Measurements from ENCODE around the gene EHF.
"Not testable (repeated sequence)": the region's sequence is repeated elsewhere in the genome, so short reads cannot be mapped to it uniquely, and the experiment has no call there.

EHF gene

DNA sequence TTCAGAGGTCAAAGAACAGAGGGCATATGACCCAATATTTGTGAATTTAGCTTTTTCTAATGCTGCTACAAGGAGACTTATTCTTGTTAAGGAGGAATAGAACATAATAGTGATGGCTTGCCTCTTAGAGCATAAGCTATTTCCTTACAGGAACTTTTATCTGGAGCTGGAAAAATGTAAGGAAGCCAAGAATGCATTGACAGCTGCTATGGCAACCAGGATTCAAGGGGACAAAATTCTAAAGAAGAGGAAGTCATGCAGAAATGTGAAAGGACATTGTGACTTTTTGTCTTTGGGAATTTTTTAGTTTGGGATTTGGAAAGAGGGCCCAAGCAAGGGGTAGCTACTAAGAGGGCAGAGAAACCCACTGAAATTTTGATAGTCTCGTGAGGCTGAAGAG lies 51.1 kb downstream of the EHF start:
- no peak for DNase-seq

GRCh38 chr11:34674038-34674437 lies 53.1 kb downstream of the EHF start:
- DNase-seq, result no peak

DNA sequence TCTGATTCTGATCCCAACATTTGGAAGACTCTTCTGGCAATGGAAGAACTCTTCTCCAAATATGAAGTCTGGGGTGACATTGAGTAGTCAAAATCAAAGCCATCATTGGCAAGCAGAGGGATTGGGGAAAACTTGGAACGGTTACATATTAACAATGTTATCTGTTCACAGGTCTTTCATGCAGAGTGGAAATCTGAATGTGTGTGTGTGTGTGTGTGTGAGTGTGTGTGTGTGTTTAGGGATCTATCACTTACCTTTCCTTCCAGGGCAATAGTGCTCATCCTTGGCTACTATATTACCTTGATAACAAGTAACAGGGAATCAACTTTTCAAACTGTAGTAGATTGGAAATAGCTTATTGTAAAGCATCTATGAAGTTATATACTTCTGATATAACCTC lies 55.3 kb downstream of the EHF start:
- no peak for DNase-seq

- no peak for DNase-seq
These were observed 58.8 kb downstream of the EHF start for GRCh38 chr11:34679681-34680080.

DNA sequence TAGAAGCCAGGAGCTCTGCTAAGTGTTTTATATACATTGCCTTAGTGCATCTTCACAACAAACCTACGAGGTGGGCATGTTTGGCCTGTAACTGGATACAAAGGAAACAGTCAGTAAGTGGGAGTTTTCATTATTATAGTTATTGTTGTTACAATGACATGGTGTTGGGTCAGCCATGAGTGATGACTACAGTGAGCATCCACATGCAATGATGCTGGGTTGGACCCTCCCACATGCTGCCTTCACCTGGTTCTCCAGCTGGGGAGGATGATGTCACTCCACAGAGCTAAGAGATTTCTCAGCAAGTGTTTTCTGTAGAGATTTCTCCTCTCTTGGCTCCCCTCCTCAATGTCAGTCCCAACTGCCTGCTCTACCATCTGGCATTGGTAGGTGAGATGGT lies 59.3 kb downstream of the EHF start:
- no peak for DNase-seq

GRCh38 chr11:34680918-34681586 lies 60.2 kb downstream of the EHF start:
- DNase-seq, result no peak

DNA sequence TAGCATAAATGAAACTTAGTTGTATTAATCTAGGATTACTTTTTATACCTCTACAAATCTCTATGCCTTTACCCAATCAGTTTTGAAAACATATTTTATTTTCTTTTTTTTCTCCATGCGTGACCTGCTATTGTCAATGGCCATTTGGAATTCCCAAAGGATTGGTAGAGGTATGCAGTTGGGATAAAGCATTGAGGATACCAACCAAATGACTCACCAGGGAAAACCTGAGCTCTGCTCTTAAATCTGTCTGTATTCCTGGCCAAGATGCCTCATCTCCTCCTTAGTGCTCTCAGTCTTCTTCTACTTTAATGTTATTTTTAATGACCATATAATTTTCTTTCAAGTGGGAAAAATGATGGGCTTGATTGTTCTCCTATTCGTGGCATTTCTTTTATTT lies 61.9 kb downstream of the EHF start:
- no peak for DNase-seq

DNA sequence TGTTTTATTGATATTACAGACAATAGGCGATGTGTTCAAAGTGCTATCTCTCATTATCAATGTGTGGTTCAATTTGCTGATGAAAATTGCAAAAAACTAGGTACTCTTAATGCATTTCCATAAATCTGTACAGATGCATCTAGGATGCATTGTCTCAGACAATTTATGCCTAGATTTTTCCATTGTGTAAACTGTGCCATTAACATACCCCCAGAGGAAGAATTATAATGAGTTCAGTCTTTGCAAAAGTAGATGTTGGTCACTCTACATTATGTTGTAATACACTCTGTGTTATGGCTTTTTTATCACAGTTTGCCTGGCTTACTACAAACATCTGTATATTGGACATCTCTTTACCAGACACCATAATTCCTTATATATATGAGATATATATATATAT lies 62.5 kb downstream of the EHF start:
- DNase-seq, result no peak

GRCh38 chr11:34685864-34686263 lies 65.0 kb downstream of the EHF start:
- no peak for DNase-seq

GRCh38 chr11:34692299-34692698 lies 71.4 kb downstream of the EHF start:
- DNase-seq, result not testable (repeated sequence)

DNA sequence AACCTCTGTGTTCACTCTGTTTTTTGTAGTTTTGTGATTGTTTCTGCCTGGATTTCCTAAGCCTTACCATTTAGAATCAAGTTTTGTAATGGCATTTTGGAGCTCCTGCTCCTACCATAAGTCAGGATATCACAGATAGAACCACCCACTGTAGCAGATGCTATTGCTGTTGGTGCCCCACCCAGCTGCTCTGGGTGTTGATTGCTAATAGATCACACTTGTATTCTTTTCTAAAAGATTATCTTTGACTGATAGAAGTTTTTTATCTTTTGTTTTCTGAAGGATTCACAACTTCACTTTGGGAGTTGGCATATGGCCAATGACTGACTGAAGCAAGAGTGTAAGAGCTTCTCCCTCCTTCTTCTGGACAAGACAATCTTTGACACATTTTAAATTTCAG lies 76.0 kb downstream of the EHF start:
- no peak for DNase-seq

DNA sequence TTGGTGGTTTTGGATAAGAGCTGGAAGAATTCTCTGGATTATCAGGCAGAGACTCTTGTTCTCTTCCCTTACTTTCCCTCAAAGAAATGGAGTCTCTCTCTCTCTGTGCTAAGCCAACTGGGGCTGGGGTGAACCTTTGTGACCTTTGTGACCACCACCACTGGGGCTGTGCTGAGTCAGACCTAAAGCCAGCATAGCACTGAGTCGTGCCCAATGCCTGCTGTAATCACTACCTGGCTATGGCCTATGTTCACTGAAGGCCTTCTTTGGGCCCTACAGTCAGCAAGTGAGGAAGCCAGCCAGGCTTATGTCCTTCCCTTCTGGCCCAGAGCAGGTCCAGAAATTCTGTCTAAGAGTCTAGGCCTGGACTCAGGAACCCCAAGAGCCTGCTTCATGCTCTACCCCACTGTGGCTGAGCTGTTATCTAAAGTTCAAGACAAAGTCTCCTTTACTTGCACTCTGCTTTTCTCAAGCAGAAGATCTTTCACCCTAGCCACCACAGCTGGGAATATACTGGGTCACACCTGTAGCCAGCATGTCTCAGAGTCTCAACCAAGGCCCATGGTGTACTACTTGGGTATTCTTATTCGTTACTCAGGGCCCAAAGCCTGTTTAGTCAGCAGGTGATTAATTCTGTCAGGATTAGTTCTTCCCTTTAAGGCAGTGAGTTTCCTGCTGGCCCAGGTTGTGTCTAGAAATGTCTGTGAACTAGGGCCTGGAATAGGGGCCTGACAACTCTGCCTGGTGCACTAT lies 86.0 kb downstream of the EHF start:
- no peak for DNase-seq

DNA sequence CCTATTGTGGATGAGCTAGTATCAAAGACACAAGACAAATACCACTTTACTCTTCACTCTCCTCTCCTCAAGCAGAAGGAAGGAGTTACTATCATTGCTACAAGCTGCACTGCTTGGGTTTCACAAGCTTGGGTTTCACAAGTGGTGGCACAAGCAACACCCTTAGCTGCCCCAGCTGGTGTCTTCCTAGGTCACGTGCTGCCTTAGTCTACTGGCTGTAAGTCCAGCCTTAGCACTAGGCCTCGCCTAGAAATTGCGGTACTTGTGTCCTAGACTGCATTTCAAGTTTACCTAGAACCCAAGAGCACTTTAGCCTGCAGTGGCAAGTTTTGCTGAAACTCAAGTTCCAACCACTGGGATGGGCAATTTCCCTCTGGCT lies 86.6 kb downstream of the EHF start:
- no peak for DNase-seq
